Smooth muscle cell (in vitro differentiated cells): ENCODE results near the gene CCL25. TPM values are rescaled to one million over a fixed set of nuclear protein-coding genes. Genes with fewer than 3 reads are reported as not detected.

ENCODE experiments used
- DNase-seq: peaks from one replicate; lab custom pipeline; 2025; ENCODE audit not compliant: unreplicated experiment; lab: John Stamatoyannopoulos, UW
- H2AFZ ChIP-seq: fragments of 200-600 bp; sonication (generic); 2 replicates; pipeline ENCODE4 v1.6.0; 2016; ENCODE audit warnings: antibody characterized with exemption, low read depth, mild to moderate bottlenecking
- H3F3A ChIP-seq: fragments of 200-600 bp; sonication (generic); 2 replicates; pipeline ENCODE4 v1.6.0; 2017; ENCODE audit warnings: antibody characterized with exemption, low read depth
- H3K27ac ChIP-seq: fragments of 200-600 bp; sonication (generic); 2 replicates; pipeline ENCODE4 v1.5.1; 2016; ENCODE audit warnings: low read depth, mild to moderate bottlenecking
- H3K27me3 ChIP-seq: fragments of 200-600 bp; sonication (generic); 2 replicates; pipeline ENCODE4 v1.6.1; 2016; ENCODE audit warnings: low read depth, mild to moderate bottlenecking
- H3K36me3 ChIP-seq: fragments of 200-600 bp; sonication (generic); 2 replicates; pipeline ENCODE4 v1.5.1; 2016; ENCODE audit warnings: low read depth
- H3K4me1 ChIP-seq: fragments of 200-600 bp; sonication (generic); 2 replicates; pipeline ENCODE4 v1.5.1; 2016; ENCODE audit warnings: low read depth
- H3K4me2 ChIP-seq: fragments of 200-600 bp; sonication (generic); 2 replicates; pipeline ENCODE4 v1.6.0; 2016; ENCODE audit warnings: mild to moderate bottlenecking
- H3K4me3 ChIP-seq: fragments of 200-600 bp; sonication (generic); 2 replicates; pipeline ENCODE4 v1.5.1; 2016; ENCODE audit warnings: mild to moderate bottlenecking
- H3K79me2 ChIP-seq: fragments of 200-600 bp; sonication (generic); 2 replicates; pipeline ENCODE4 v1.6.0; 2016; ENCODE audit warnings: low read depth, mild to moderate bottlenecking
- H3K9ac ChIP-seq: fragments of 200-600 bp; sonication (generic); 2 replicates; pipeline ENCODE4 v1.6.0; 2016; ENCODE audit warnings: low read depth
- H3K9me3 ChIP-seq: fragments of 200-600 bp; sonication (generic); replicated peaks from 2 replicates; pipeline ENCODE4 v1.5.1; 2016; ENCODE audit warnings: low read depth
- H4K20me1 ChIP-seq: fragments of 200-600 bp; sonication (generic); 2 replicates; pipeline ENCODE4 v1.6.0; 2016; ENCODE audit warnings: low read depth
- CTCF ChIP-seq: fragments of 200-600 bp; sonication (generic); IDR thresholded peaks from 2 replicates; pipeline ENCODE4 v1.5.1; 2017; ENCODE audit warnings: borderline replicate concordance, mild to moderate bottlenecking, antibody characterized with exemption; ENCODE audit not compliant: insufficient read depth, poor library complexity, severe bottlenecking
- WGBS: methylation state at CpG from one replicate; pipeline ENCODE4 v1.1.7; 2016; ENCODE audit warnings: low lambda C conversion rate; 5-methylcytosine and 5-hydroxymethylcytosine counted together
- polyA plus RNA-seq: library from polyadenylated mRNA; unstranded; fragments of >200 nt; fragmentation: Nextera tagmentation; extraction: Ambion mirVana; gene quantifications from 2 replicates; pipeline ENCODE4 v1.2.1, GENCODE V29; 2016
- total RNA-seq: library from RNA; depleted of rRNA; stranded (reverse); fragments of >200 nt; gene quantifications from 2 replicates; pipeline ENCODE4 v1.2.3, GENCODE V29; 2014

CCL25 gene
- total and polyA plus RNA-seq, 2 experiments from 2014 or later, result 0.91 TPM; not detected in 1

- Histone ChIP-seq H3K36me3 (no peaks in the 10 kb centered on the region), H4K20me1 (no peaks in the 10 kb centered on the region), H3K79me2 (no peaks in the 10 kb centered on the region), H3K4me3 (no peak overlapping the region), H3K9ac (no peak overlapping the region), H3K9me3 (no peaks in the 10 kb centered on the region), H3K27ac (no peak overlapping the region), H3F3A (no peaks in the 10 kb centered on the region), H3K4me1 (no peaks in the 10 kb centered on the region), H3K27me3 (no peaks in the 10 kb centered on the region), H3K4me2 (no peak overlapping the region), H2AFZ (no peak overlapping the region)
- no peak for TF ChIP-seq CTCF
- DNase-seq, result no peak
- WGBS, result 88% methylated on average over 8 of the region's 8 CpGs
Measured at GRCh38 chr19:8088752-8089663, 36.4 kb downstream of the CCL25 start.

GRCh38 chr19:8089664-8090601 is 37.4 kb downstream of the CCL25 start:
- no peak for DNase-seq
- H3K36me3 ChIP-seq, result no peaks in the 10 kb centered on the region
- no peak overlapping the region for H3K9ac ChIP-seq
- H3K79me2 ChIP-seq, result no peaks in the 10 kb centered on the region
- H3K27me3 ChIP-seq, result no peaks in the 10 kb centered on the region
- H3K9me3 ChIP-seq, result no peaks in the 10 kb centered on the region
- H3K27ac ChIP-seq, result no peak overlapping the region
- no peaks in the 10 kb centered on the region for H3K4me1 ChIP-seq
- H3K4me3 ChIP-seq, result no peak overlapping the region
- H3K4me2 ChIP-seq, result no peak overlapping the region
- H3F3A ChIP-seq, result no peaks in the 10 kb centered on the region
- no peak overlapping the region for H2AFZ ChIP-seq
- no peak for TF ChIP-seq CTCF
- H4K20me1 ChIP-seq, result no peaks in the 10 kb centered on the region
- WGBS, result 91% methylated on average over 19 of the region's 19 CpGs

- Histone ChIP-seq H3F3A (no peaks in the 10 kb centered on the region), H2AFZ (no peak overlapping the region), H3K4me3 (no peak overlapping the region), H3K4me2 (no peak overlapping the region), H4K20me1 (no peaks in the 10 kb centered on the region), H3K9me3 (peaks cover 3% of the 10 kb centered on the region), H3K27ac (no peak overlapping the region), H3K36me3 (no peaks in the 10 kb centered on the region), H3K9ac (no peak overlapping the region), H3K27me3 (no peaks in the 10 kb centered on the region), H3K79me2 (no peaks in the 10 kb centered on the region), H3K4me1 (no peaks in the 10 kb centered on the region)
- DNase-seq, result no peak
- TF ChIP-seq CTCF, result no peak
- WGBS, result 98% methylated on average over 2 of the region's 2 CpGs
Measured at GRCh38 chr19:8090950-8091349, 38.4 kb downstream of the CCL25 start.
